AG10803 (cell line): ENCODE measurements around the gene FBRSL1.

Experiments used
- DNase-seq: peaks from one replicate; pipeline ENCODE4 v3.0.0; 2010; ENCODE audit warnings: low read depth
- H3K4me3 ChIP-seq: 2 replicates; pipeline ENCODE4 v1.5.1; 2011; ENCODE audit warnings: mild to moderate bottlenecking, low read length, control low read depth
- TF ChIP-seq, protein P1 (sequence below): conservative IDR thresholded peaks from 2 replicates; pipeline ENCODE4 v1.5.1; 2011; ENCODE audit warnings: mild to moderate bottlenecking, low read length, control low read depth, inconsistent platforms

The FBRSL1 gene

DNA sequence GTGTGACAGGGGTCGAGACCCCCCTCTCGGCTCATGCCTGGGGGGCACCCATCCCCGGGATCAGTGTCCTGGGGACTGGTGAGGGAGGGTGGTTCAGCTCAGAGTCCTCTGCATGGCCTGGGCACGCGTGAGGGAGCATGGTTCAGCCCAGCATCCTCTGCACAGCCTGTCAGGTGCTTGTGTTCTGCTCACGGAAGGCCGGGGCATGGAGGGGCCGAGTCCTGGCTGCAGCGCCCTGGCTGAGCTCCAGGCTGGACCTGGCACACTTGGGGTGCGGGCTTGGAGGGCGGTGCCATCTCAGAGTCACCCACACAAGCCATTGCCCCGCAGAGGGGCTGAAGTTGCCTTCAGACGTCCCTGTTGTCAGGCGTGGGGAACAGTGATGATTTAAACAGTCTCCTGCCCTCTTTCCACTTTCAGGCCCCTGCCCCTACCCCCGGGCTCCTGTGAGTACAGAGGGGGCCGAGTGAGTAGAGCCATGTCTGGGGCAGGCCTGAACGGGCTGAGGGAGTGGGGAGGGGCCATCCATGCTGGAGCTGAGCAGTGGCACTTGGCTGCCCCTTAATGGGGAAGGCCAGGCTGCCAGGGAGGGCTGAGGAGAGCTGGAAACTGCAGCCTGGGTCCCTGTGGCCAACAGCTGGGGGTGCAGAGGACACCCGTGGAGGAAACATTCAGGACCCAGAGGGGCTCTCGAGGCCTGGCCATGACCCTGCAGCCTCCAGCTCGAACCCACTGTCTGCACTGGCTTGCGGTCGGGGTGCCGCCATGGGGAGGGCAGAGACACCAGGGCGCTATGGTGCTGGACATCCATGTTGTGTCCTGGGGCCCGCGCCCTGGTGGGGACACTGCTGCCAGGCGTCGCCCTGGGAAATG, 22.5 kb downstream of the FBRSL1 start:
- TF ChIP-seq, protein P1, sequence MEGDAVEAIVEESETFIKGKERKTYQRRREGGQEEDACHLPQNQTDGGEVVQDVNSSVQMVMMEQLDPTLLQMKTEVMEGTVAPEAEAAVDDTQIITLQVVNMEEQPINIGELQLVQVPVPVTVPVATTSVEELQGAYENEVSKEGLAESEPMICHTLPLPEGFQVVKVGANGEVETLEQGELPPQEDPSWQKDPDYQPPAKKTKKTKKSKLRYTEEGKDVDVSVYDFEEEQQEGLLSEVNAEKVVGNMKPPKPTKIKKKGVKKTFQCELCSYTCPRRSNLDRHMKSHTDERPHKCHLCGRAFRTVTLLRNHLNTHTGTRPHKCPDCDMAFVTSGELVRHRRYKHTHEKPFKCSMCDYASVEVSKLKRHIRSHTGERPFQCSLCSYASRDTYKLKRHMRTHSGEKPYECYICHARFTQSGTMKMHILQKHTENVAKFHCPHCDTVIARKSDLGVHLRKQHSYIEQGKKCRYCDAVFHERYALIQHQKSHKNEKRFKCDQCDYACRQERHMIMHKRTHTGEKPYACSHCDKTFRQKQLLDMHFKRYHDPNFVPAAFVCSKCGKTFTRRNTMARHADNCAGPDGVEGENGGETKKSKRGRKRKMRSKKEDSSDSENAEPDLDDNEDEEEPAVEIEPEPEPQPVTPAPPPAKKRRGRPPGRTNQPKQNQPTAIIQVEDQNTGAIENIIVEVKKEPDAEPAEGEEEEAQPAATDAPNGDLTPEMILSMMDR = no peak
- H3K4me3 ChIP-seq = no peak overlapping the region
- DNase-seq = no peak

DNA sequence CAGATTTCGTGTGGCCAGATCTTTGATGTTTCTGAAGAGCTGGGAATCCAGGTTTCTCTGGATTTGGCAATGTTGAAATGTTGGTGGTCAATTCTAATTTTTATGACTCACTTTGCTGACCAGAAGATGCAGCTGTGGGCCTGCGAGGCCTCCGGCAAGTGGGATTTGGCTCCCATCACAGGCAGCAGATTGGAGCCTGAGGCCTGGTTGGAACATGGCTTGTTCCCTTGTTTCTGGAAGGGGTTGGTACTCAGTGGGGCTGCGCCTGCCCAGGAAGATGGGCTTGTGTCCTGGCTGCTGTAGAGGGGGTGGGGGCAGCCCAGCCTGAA, 23.1 kb downstream of the FBRSL1 start:
- peak; percentile 38 for DNase-seq

DNA sequence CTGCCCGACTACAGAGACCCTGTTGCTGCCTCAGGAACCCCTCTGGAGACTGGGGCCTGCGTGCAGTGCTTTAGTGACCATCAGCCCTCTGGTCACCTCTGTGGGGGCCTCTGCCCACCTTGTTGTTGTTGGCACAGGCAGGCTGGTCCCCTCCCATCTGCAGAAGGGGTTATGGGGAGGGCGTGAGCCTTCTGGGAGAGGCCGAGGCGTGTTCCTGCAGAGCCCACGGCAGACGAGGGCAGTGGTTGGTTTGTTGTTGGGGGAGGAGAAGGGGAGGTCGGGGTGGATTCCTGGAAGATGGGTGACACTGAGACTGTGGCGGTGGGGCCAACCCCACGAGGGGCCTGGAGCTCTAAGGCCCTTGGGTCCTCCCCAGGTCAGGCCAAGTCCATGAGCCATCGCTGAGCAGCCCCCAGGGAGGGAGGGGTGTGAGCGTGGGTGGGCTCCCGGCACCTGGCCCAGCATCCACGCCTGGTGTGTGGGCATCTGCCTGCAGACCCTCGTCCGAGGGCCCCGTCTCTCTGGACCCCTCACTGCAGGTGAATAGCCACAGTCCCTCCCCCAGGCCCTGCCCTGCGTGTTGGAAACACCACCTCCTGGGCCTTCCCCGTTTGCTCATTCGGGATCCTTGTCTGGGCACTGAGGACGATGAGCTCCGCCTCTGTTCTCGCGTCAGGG, 23.6 kb downstream of the FBRSL1 start:
- H3K4me3 ChIP-seq = no peak overlapping the region
- DNase-seq = no peak
- TF ChIP-seq, protein P1 = no peak

More for the DNA sequence above, 23.1 kb downstream of the FBRSL1 start:
- TF ChIP-seq, protein P1 = no peak
- no peak overlapping the region for H3K4me3 ChIP-seq

DNA sequence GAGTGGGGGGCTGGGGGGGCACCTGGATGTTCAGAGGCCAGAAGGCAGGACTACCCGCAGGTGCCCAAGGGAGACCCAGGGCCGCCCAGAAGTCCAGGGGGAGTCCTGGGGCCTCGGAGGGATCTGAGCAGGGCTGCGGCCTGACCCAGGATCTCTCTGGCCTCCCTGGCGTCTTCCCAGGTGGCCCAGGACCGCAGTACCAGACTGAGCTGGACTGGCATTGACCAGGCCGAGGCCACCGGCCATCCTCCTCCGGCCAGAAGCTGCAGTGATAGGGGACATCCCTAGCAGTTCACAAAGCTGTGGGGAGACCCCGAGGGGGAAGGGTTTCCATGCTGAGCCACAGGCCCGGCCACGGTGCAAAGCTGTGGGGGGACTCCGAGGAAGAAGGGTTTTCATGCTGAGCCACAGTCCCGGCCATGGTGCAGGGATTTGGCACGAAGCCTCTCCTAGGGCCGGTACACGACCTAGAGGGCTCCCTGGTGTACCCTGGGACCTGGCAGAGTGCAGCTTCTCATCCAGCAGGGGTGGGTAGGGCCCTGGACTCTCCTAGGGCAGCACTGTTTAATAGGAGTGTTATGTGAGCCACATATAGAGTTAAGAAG, 24.4 kb downstream of the FBRSL1 start:
- no peak for DNase-seq
- TF ChIP-seq, protein P1 = no peak

DNA sequence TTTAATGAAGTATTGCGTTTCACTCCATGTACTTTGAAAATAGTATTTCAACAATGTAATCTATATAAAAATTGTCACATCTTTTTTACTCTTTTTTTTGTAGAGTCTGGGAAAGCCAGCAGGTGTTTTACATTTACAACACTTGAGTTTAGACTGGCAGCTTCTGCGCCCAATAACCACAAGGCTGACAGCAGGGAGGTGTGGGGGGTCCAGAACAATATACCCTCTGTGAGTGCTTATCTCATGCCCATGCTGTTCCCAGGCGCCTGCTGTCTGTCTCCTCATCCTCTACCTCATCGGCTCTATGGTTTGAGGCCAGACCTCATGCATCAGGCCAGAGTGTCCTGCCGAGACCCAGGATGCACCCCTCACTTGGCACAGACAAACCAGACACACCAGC, 24.9 kb downstream of the FBRSL1 start:
- TF ChIP-seq, protein P1 = no peak
- no peak overlapping the region for H3K4me3 ChIP-seq
- DNase-seq = no peak

More for the DNA sequence above, 24.4 kb downstream of the FBRSL1 start:
- no peak overlapping the region for H3K4me3 ChIP-seq

DNA sequence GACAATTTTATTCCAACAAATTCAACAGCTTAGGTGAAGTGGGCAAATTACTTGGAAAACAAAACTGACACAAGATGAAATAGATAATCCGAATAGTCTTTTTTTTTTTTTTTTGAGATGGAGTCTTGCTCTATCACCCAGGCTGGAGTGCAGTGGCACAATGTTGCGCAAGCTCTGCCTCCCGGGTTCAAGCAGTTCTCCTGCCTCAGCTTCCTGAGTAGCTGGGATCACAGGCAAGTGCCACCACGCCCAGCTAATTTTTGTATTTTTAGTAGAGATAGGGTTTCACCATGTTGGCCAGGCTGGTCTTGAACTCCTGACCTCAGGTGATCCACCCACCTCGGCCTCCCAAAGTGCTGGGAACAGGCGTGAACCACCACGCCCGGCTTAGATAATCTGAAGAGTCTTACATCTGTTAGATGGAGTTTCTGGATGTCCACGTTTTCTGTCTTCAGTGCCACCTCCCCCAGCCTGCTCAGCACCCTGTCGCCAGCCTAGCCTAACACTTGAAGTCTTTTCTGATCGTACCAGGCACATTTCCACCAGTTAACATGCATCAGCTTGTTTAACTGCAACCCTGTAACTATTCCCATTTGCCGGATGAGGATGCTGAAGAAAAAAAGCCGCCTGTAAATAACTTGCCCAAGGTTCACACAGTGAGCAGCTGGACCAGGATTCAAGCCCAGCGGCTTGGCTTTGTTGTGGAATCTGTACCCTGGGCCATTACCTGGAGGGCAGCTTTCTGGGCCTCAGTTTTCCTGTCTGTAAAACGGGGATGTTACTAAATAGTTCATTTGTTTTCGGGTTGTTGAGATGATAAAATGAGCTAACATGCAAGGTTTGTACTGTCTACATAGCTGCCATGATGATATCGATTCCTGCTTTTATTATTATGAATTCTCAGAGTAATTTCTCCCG, 26.4 kb downstream of the FBRSL1 start:
- no peak for DNase-seq
- TF ChIP-seq, protein P1 = no peak
- H3K4me3 ChIP-seq = no peak overlapping the region
